ENCODE data around the gene NIT2.
"Not testable (repeated sequence)": the region's sequence is repeated elsewhere in the genome, so short reads cannot be mapped to it uniquely, and the experiment has no call there.

Gene NIT2

DNA sequence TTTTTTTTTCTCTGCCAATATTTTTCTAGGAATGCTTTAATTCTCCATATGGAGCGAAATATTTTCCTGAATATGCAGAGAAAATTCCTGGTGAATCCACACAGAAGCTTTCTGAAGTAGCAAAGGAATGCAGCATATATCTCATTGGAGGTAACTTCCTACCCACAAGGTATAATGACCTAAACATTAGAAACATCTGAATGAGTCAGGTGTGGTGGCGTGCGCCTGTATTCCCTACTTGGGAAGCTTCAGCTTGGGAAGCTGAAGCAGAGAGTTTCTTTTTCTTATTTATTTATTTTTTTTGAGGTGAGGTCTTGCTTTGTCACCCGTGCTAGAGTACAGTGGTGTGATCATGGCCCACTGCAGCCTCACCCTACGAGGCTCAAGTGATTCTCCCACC, 5.2 kb downstream of the NIT2 start:
- no peak for DNase-seq

- DNase-seq = no peak
These were observed 6.0 kb downstream of the NIT2 start for GRCh38 chr3:100340527-100340926.

DNA sequence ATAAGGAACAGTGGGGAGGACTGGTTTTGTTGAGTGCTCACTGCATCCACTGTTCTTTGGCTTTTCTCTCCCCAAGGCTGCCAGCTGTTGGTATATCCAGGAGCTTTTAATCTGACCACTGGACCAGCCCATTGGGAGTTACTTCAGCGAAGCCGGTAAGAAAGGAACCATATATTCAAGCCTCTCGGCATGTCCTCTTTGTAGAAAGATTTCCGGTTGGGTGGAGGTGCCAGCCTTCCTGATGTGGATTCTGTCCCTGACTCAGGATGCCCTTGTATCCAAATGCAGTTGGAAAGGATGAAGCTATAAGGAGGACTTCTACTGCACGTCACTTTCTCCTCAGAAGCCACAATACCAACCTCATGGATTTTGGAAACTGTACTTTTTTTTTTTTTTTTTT, 14.2 kb downstream of the NIT2 start:
- no peak for DNase-seq

- not testable (repeated sequence) for DNase-seq
These were observed 17.2 kb downstream of the NIT2 start for GRCh38 chr3:100351770-100352169.

DNA sequence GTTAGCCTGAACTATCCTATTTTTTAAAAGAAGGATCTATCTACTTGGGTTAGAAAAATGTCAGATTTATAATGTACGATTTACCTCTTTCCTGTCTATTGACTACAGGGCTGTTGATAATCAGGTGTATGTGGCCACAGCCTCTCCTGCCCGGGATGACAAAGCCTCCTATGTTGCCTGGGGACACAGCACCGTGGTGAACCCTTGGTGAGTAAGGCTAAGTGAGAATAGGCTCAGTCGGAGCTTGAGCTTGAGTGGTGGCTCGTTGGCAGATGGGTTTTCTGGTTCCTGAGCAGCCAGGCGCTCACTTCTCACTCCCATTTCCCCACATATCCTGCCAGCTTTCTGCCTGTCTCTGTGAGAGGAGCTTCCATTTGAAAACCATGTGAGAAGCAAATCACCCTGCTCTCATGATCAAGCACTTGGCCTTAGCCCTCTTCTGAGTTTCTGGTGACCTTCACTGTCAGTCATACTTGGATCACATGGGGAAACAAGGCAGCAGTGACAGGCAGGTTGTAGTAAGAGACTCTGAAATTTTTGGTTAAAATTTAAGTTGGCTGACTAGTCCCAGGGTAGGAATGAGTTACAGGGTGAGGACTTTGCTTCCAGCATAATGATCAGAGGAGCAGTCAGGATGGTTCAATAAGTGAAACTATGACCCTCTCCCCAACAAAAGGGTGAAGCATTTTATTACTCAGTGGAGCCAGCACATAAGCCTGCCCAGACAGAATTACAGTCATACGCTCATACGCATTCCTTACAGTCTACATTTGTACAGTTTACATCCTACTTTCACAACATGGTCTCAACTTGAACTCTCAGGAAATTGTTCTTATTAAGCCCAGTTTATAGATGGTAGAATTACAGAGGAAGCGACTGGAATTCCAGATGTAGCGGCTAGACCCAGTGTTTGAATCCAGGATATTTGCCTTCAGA, 18.0 kb downstream of the NIT2 start:
- no peak for DNase-seq

DNA sequence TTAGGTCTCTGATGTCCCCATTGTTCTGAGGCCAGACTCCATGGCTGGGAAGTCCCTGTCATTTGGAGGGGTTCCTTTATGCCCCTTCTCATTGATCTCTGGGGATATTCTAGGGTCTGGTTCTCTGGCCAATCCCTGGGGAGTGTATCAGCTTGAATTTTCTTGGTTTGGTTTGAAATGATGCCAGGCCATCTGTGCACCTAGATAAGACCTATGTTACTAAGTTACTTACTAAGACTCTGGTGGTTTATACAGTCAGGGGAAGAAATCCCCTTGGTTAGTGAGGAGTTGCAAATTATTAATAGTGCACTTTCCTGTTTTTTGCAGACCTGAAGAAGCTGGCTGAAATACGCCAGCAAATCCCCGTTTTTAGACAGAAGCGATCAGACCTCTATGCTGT, 20.3 kb downstream of the NIT2 start:
- DNase-seq = no peak

DNA sequence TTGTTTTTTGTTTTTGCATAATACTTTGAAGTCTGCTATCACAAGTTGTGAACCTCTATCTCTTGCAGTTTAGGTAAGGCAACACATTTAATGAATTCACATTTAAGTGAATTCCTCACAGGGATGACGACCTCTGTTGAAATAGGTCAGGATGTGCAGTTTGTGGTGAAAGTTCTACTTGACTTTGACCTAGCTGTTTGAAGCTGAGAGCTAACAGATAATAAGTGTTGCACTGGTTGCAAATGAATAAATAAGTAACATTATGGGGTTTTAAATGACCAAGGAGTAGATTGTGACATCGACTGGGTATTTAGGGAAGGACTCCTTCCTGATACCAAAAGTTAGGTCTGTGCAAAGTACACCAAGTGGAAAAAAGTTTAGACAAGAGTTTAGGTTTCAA, 23.9 kb downstream of the NIT2 start:
- no peak for DNase-seq

DNA sequence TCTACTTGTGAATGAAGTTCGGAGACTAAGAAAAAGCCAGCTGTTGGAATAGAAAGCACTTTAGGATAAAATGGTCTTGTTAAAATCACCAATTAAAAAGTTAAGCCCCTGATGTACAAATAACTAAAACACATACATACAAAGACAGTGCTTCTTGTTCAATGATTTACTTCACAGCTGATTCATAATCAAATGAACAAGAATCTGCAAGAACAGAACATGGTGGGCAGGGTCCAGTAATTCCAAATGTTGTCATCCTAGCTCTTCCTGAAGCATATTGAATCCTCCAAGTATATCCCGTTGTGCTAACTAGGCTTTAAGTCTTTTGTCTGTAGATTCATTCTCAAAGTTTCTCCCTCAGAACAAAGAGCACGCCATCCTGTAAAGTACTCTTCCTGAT, 24.5 kb downstream of the NIT2 start:
- DNase-seq = no peak

DNA sequence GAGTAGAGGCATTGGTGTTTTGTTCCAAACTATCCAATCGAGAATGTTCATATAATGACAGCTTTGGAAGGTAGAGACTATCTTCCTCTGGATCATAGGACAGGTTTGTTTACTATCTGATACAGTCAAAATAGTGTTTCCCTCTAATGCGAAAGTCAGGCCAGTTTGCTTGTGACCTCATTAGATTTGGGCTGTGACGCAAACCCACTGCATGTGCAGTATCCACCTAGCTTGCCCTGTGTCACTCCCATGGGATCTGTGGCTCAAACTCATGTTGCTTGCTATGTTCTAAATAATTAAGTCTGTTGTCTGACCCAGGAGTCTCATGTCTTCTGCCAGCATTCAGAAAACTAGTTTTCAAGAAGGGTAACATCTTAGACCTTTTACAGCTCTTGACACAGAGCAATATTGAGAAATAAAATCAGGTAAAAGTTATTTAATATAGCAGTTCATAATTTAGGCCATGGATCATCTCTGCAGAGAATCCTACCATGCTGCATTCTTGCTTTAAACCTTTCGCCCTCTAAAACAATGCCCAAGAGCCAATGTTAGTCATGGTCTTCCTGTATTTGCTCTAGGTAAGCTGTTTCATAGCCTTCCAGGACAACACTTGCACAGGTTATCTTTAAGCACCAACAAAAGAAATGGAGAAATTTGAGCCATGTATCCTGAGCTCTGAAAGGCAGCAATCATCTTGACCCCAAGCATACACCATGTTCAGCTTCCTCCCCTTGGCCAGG, 26.4 kb downstream of the NIT2 start:
- no peak for DNase-seq

- DNase-seq = no peak
These were observed 27.3 kb downstream of the NIT2 start for GRCh38 chr3:100361897-100362296.

GRCh38 chr3:100364421-100364820, 29.9 kb downstream of the NIT2 start:
- DNase-seq = no peak

- DNase-seq = no peak
These were observed 31.9 kb downstream of the NIT2 start for GRCh38 chr3:100366424-100366823.

GRCh38 chr3:100368441-100368840, 33.9 kb downstream of the NIT2 start:
- no peak for DNase-seq

DNA sequence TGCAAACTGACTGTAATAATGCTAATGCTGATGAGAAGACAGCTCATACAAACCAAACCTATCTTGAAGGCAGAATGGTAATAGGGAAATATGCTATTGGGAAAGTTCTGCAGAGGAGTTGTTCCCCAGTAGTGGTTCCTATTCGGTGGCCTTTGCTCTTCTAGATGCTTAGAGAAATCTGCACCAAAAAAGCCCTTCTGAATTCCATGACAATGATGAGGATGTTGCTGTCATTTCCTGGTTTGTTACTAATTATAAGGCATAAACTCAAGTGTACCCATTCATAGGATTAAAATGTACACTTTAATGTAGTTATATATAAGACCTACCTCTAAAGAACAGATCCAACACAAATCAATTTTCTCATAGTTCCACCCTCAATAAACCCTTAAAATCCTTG, 36.2 kb downstream of the NIT2 start:
- no peak for DNase-seq

DNA sequence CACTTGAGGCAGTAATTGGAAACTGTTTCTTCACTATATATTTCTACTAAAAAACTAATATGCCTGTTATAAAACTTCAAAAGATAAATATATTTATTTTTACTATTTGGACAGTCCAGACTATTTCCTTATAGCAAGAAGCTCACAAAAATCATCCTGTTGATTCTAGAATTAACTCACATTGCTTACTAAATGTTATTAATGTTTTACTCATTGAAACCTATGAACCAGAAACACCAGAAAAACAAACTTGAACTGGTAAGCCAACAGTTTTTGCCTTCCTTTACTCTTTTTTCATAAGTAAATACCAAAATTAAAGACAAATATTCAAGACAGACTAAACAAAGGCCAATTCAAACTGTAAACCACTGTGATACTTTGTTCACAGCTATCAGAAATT, 40.0 kb downstream of the NIT2 start:
- DNase-seq = no peak

GRCh38 chr3:100376301-100376700, 41.7 kb downstream of the NIT2 start:
- DNase-seq = no peak

DNA sequence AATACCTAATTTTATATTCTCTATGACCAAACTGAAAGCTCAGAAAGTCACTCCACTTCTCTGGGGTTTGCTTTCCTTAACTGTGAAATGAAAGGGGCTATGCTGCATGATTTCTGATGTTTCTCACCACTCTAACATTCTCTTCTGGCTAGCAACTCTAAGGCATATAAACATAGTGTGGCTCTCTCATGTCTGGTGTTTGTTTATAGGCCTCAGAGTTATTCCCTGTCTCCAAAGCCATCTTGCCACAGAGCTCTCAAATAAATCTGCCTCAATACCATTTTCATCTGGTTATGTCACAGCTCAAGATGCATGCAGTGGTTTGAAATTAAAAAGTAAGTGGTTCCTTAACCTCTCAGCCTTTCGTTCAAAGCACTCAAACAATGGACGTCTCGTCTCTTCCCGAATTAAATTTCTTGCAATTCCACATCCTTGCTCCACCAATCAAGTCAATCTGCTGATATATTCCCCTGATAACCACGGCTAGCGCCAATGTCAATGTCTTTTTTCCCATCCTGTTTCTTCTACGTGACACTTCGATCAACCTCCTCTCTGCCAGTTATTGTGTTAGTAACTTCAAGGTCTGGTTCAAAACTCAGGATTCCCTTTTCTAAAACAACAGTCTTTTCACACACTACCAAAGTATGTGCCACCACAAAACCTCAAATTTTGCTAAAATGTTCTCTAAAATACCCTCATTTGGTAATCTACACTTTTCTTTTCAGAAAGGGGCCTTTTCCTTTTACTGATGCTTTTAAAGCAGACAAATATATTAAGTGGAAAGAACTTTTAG, 50.4 kb downstream of the NIT2 start:
- no peak for DNase-seq

DNA sequence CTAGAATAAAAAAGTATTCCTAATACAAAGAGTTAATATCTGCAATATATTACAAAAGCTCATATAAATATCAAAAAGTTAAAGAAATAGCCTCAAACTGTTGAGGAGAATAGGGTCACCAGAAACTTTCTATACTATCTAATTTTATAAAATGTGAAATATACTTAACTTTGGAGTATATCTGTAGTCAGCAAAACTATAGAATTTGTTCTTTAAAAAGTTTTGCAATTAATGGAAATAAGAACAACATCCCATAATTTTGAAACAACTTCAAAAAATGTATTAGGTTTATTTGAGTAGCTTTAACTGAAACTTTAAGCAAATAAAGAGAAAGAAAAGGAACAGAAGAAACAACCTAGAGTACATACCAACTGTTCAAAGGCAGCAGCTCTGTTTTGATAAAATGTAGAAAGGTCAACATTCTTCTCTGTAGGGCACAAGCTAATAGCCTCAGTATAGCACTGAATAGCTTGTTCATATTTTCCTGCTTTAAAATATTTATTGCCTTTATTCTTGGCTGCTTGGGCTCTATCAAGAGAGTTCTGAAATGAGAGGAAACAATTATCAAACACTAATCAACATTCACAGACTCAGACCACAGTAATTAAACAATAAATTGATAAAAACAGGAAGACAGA, 52.0 kb downstream of the NIT2 start:
- DNase-seq = no peak

DNA sequence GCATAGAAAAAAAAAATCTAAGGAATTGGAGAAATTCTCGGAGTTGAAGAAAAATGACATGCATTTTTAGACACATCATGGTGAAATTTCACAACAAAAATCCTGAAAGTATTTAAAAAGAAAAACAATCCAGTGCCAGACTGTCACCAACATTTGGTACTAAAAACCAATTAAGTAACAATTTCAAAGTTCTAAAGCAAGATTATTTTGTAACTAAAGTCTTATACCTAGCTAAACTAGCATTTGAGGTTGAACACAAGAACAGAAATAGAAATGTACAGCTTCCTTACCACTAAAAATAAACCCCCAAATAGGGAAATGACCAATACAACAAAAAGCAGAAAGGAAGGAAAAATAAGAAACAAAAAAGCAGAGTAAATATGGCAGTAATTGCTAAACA, 54.5 kb downstream of the NIT2 start:
- no peak for DNase-seq

DNA sequence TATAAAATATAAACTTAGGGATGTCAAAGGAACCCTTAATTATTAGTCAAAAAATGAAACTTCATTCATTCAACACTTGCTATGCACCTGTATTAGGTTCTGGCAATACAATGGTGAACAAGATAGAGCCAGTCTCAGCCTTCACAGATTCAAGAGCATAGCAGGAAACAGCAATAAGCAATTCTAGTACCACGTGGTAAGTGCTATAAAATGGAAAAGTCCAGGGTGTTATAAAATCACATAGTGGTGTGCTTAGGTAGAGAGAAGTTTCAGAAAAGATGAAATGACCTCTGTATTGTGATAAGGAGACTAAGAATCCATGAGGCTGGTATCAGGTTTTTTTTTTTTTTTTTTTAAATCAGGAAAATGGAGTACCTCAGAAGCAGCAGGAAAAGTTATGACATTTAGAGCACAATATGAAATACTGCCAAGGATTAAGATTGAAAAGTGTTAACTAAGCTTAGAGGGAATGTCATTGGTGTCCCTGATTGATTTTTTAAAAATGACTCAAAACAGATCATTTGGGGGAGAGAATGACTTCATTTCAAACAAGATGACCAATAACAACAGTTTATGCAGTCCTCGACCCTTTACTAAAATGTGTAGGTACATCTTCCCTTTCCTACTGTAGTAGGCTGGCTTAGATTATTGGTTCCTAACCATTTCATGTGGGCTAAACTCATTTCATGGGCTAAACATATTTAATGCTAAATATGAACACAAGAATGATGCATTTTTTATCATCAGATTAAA, 61.3 kb downstream of the NIT2 start:
- DNase-seq = no peak

- DNase-seq = no peak
These were observed 62.4 kb downstream of the NIT2 start for GRCh38 chr3:100396967-100397366.
